D721Med (cell line): Measurements from ENCODE around the gene DDX1.

Experiments
- DNase-seq: peaks from one replicate; pipeline ENCODE4 v3.0.0; 2011; ENCODE audit warnings: low spot score; ENCODE audit not compliant: insufficient read length
- FAIRE-seq: peaks from 2 replicates; lab custom pipeline; 2011; peaks lifted over from hg19 to GRCh38; lab: Jason Lieb, UNC
- TF ChIP-seq, protein P1 (sequence below): IDR thresholded peaks from 2 replicates; pipeline ENCODE4 v1.5.1; 2012; ENCODE audit warnings: mild to moderate bottlenecking, control low read depth; ENCODE audit not compliant: insufficient read depth; ENCODE audit errors: missing control alignments

DDX1 gene

DNA sequence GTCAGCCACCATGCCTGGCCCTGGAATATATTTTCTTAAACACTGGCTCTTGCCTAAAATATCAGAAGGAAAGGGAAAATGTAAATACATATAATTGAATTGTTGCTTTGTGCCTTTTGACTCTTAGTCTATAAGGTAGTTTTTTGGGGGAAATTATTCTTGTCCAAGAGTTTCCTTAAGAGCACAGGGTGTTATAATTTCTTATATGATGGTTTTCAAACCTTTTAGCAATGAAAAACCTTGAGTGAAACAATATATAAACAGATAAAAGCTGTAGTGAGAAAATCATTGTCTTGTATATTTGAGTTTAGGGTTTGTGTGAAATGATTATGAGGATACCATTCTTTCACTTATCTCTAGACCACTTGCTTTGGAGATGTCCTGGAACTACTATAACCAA lies 40.2 kb downstream of the DDX1 start:
- FAIRE-seq: no peak
- DNase-seq: no peak
- TF ChIP-seq, protein P1, sequence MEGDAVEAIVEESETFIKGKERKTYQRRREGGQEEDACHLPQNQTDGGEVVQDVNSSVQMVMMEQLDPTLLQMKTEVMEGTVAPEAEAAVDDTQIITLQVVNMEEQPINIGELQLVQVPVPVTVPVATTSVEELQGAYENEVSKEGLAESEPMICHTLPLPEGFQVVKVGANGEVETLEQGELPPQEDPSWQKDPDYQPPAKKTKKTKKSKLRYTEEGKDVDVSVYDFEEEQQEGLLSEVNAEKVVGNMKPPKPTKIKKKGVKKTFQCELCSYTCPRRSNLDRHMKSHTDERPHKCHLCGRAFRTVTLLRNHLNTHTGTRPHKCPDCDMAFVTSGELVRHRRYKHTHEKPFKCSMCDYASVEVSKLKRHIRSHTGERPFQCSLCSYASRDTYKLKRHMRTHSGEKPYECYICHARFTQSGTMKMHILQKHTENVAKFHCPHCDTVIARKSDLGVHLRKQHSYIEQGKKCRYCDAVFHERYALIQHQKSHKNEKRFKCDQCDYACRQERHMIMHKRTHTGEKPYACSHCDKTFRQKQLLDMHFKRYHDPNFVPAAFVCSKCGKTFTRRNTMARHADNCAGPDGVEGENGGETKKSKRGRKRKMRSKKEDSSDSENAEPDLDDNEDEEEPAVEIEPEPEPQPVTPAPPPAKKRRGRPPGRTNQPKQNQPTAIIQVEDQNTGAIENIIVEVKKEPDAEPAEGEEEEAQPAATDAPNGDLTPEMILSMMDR: no peak

DNA sequence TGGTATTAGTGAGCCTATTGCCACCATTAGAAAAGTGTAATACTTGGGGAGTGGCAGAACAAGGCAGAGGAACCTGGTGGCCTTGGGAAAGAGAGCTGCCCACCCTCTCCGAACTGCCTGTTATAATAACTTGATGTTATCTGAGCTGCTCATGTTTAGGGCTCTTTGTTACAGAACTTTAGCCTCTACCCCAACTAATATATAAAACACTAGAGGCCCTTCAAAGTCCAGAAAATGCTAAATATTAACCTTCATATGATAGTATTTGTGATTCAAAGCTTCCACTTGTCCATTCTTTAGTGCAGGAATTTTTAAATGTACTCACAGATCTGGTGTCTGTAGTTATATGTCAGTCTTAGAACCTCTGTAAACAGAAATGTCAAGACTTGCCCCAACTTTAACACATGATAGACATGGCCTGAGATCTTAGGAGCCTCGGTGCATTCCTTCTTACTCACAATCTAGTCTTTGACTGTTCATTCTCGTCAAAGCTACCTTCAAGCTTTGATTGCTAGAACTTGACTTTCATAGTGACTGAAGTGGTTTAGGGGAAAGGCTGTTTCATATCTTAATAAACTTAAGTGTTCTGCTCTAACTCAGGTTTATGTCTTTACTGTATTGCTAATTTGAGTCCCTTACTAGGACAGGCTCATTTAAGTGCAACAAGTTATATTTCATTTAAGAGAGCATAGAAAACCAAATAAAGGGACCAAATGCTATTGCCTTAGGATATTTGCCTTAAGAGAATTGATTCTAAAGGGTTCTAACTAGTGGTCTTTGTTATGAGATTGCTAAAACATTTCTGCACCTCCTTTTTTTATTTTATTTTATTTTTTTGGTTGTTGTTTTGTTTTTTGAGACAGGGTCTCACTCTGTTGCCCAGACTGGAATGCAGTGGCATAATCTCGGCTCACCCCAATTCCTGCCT lies 41.6 kb downstream of the DDX1 start:
- FAIRE-seq (no peak), DNase-seq (no peak)
- TF ChIP-seq, protein P1: no peak

GRCh38 chr2:15633971-15634346 lies 42.3 kb downstream of the DDX1 start:
- DNase-seq: no peak
- FAIRE-seq: no peak
- TF ChIP-seq, protein P1: no peak

- no peak for FAIRE-seq
Measured at GRCh38 chr2:15634846-15635490, 43.3 kb downstream of the DDX1 start.

GRCh38 chr2:15636972-15637785 lies 45.5 kb downstream of the DDX1 start:
- no peak for DNase-seq
- TF ChIP-seq, protein P1: peak; percentile 79
- no peak for FAIRE-seq

More at GRCh38 chr2:15634846-15635490, 43.3 kb downstream of the DDX1 start:
- no peak for DNase-seq
- TF ChIP-seq, protein P1: no peak

DNA sequence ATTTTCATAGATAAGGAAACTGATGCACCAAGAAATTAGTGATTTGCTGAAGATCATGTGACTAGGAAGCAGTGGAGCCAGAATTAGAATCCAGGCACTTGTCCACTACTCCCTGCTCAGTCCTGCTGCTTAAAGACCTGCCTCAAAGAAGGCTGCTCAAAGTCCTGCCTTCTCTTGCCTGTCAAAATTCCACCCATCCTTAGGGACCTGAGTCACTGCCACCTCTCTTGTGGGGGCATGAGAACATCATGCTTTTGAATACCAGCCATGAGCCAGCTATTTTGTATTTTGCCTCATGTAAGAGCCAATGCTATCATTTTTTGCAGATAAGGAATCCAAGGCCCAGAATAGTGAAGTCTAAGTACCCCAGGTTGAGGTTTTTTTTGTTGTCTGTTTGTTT lies 47.1 kb downstream of the DDX1 start:
- DNase-seq (no peak), FAIRE-seq (no peak)
- TF ChIP-seq, protein P1: no peak
